BLaER1 (cell line): ENCODE data around the gene PRKN.

ENCODE experiments used
- H3K27ac ChIP-seq: shearing (Covaris generic); formaldehyde crosslinking; 2 replicates; pipeline ENCODE4 v1.8.1; 2022
- H3K27me3 ChIP-seq: shearing (Covaris generic); formaldehyde crosslinking; 2 replicates; pipeline ENCODE4 v1.8.1; 2022
- H3K36me3 ChIP-seq: shearing (Covaris generic); formaldehyde crosslinking; 2 replicates; pipeline ENCODE4 v1.8.1; 2022
- H3K4me1 ChIP-seq: shearing (Covaris generic); formaldehyde crosslinking; 2 replicates; pipeline ENCODE4 v1.8.1; 2022
- H3K4me2 ChIP-seq: shearing (Covaris generic); formaldehyde crosslinking; 2 replicates; pipeline ENCODE4 v1.8.1; 2022
- H3K4me3 ChIP-seq: shearing (Covaris generic); formaldehyde crosslinking; 2 replicates; pipeline ENCODE4 v1.8.1; 2022
- H3K9ac ChIP-seq: shearing (Covaris generic); formaldehyde crosslinking; 2 replicates; pipeline ENCODE4 v1.8.1; 2022
- H3K9me3 ChIP-seq: shearing (Covaris generic); formaldehyde crosslinking; 2 replicates; pipeline ENCODE4 v1.8.1; 2022
- H4K20me1 ChIP-seq: shearing (Covaris generic); formaldehyde crosslinking; 2 replicates; pipeline ENCODE4 v1.8.1; 2022
- Cebpa-rat ChIP-seq: shearing (Covaris generic); IDR thresholded peaks from 2 replicates; pipeline ENCODE4 v1.8.1; 2022

Gene PRKN

GRCh38 chr6:162124710-162125435 is 602.7 kb downstream of the PRKN start:
- H3K9ac ChIP-seq, result no peak overlapping the region
- peaks cover 2% of the 10 kb centered on the region for H3K4me1 ChIP-seq
- no peaks in the 10 kb centered on the region for H3K36me3 ChIP-seq
- H3K27ac ChIP-seq, result no peak overlapping the region
- H4K20me1 ChIP-seq, result no peaks in the 10 kb centered on the region
- no peak overlapping the region for H3K4me3 ChIP-seq
- TF ChIP-seq Cebpa-rat, result no peak
- no peak overlapping the region for H3K4me2 ChIP-seq
- no peaks in the 10 kb centered on the region for H3K27me3 ChIP-seq
- H3K9me3 ChIP-seq, result no peaks in the 10 kb centered on the region

GRCh38 chr6:162123797-162124196 is 603.8 kb downstream of the PRKN start:
- no peaks in the 10 kb centered on the region for H4K20me1 ChIP-seq
- H3K4me2 ChIP-seq, result no peak overlapping the region
- H3K4me3 ChIP-seq, result no peak overlapping the region
- H3K9me3 ChIP-seq, result no peaks in the 10 kb centered on the region
- H3K27ac ChIP-seq, result no peak overlapping the region
- H3K4me1 ChIP-seq, result peaks cover 12% of the 10 kb centered on the region
- no peaks in the 10 kb centered on the region for H3K27me3 ChIP-seq
- TF ChIP-seq Cebpa-rat, result no peak
- no peak overlapping the region for H3K9ac ChIP-seq
- no peaks in the 10 kb centered on the region for H3K36me3 ChIP-seq

GRCh38 chr6:162119341-162119740 is 608.2 kb downstream of the PRKN start:
- Histone ChIP-seq H3K4me2 (peak overlapping the region; percentile 16; the same call in 1 of the 2 replicates), H3K36me3 (no peaks in the 10 kb centered on the region), H3K9me3 (no peaks in the 10 kb centered on the region), H3K4me1 (peaks cover 12% of the 10 kb centered on the region), H3K27me3 (no peaks in the 10 kb centered on the region), H3K9ac (no peak overlapping the region), H4K20me1 (no peaks in the 10 kb centered on the region), H3K4me3 (no peak overlapping the region), H3K27ac (no peak overlapping the region)
- TF ChIP-seq Cebpa-rat, result no peak

- Histone ChIP-seq H3K4me1 (peaks cover 12% of the 10 kb centered on the region), H4K20me1 (no peaks in the 10 kb centered on the region), H3K27me3 (no peaks in the 10 kb centered on the region), H3K4me3 (no peak overlapping the region), H3K27ac (no peak overlapping the region), H3K9me3 (no peaks in the 10 kb centered on the region), H3K4me2 (no peak overlapping the region), H3K9ac (no peak overlapping the region), H3K36me3 (no peaks in the 10 kb centered on the region)
- TF ChIP-seq Cebpa-rat, result no peak
Observed at GRCh38 chr6:162118706-162119105, 608.9 kb downstream of the PRKN start.

GRCh38 chr6:162116902-162117525 is 610.6 kb downstream of the PRKN start:
- Histone ChIP-seq H4K20me1 (no peaks in the 10 kb centered on the region), H3K9ac (no peak overlapping the region), H3K4me2 (no peak overlapping the region), H3K4me3 (no peak overlapping the region), H3K27ac (no peak overlapping the region), H3K4me1 (peaks cover 12% of the 10 kb centered on the region), H3K9me3 (0 out of 2 replicates have a peak, but pooled peaks cover 4% of the 10 kb centered on the region), H3K27me3 (no peaks in the 10 kb centered on the region), H3K36me3 (no peaks in the 10 kb centered on the region)
- no peak for TF ChIP-seq Cebpa-rat

GRCh38 chr6:162109480-162110050 is 618.0 kb downstream of the PRKN start:
- no peaks in the 10 kb centered on the region for H4K20me1 ChIP-seq
- H3K27me3 ChIP-seq, result no peaks in the 10 kb centered on the region
- H3K4me2 ChIP-seq, result no peak overlapping the region
- no peak overlapping the region for H3K9ac ChIP-seq
- H3K27ac ChIP-seq, result no peak overlapping the region
- TF ChIP-seq Cebpa-rat, result no peak
- H3K36me3 ChIP-seq, result no peaks in the 10 kb centered on the region
- no peak overlapping the region for H3K4me3 ChIP-seq
- no peaks in the 10 kb centered on the region for H3K4me1 ChIP-seq
- 0 out of 2 replicates have a peak, but pooled peaks cover 4% of the 10 kb centered on the region for H3K9me3 ChIP-seq

- TF ChIP-seq Cebpa-rat, result no peak
- Histone ChIP-seq H3K9ac (no peak overlapping the region), H3K4me2 (no peak overlapping the region), H3K27me3 (no peaks in the 10 kb centered on the region), H4K20me1 (no peaks in the 10 kb centered on the region), H3K4me3 (no peak overlapping the region), H3K27ac (no peak overlapping the region), H3K4me1 (no peaks in the 10 kb centered on the region), H3K36me3 (no peaks in the 10 kb centered on the region), H3K9me3 (0 out of 2 replicates have a peak, but pooled peaks cover 4% of the 10 kb centered on the region)
Observed at GRCh38 chr6:162108041-162108440, 619.5 kb downstream of the PRKN start.

- TF ChIP-seq Cebpa-rat, result no peak
- Histone ChIP-seq H3K4me1 (no peaks in the 10 kb centered on the region), H3K27ac (no peak overlapping the region), H3K27me3 (no peaks in the 10 kb centered on the region), H3K9me3 (peaks cover 12% of the 10 kb centered on the region), H3K4me3 (no peak overlapping the region), H3K9ac (no peak overlapping the region), H3K36me3 (no peaks in the 10 kb centered on the region), H4K20me1 (no peaks in the 10 kb centered on the region), H3K4me2 (no peak overlapping the region)
Observed at GRCh38 chr6:162100096-162100495, 627.5 kb downstream of the PRKN start.

- TF ChIP-seq Cebpa-rat, result peak; percentile 65; the same call in 1 of the 2 replicates
- H3K27ac ChIP-seq, result no peak overlapping the region
- peaks cover 12% of the 10 kb centered on the region for H3K9me3 ChIP-seq
- no peaks in the 10 kb centered on the region for H3K36me3 ChIP-seq
- no peaks in the 10 kb centered on the region for H3K4me1 ChIP-seq
- H3K9ac ChIP-seq, result no peak overlapping the region
- no peaks in the 10 kb centered on the region for H4K20me1 ChIP-seq
- H3K4me2 ChIP-seq, result no peak overlapping the region
- H3K27me3 ChIP-seq, result no peaks in the 10 kb centered on the region
- H3K4me3 ChIP-seq, result no peak overlapping the region
Observed at GRCh38 chr6:162099685-162100084, 627.9 kb downstream of the PRKN start.
